ENCODE data around the gene MCM3AP.

- no peak for TF ChIP-seq EZH2 (IDR thresholded peaks at IDR 0.05; ENCODE audit: insufficient read depth, poor library complexity, severe bottlenecking)
- TF ChIP-seq EZH2phosphoT487 (IDR thresholded peaks at IDR 0.05; ENCODE audit: insufficient read depth, low read depth), result no peak
These were observed 32.6 kb downstream of the MCM3AP start for GRCh38 chr21:46252840-46253239.
